ENCODE results near the gene OBSL1. TPM values are rescaled to one million over a fixed set of nuclear protein-coding genes. Genes with fewer than 3 reads are reported as not detected.

OBSL1 gene
- total RNA-seq, 2 donors from 2014 or later, result 9.9 to 13.2 TPM

- no peaks in the 10 kb centered on the region for H3K4me1 ChIP-seq
- H3K9me3 ChIP-seq, result no peaks in the 10 kb centered on the region
- TF ChIP-seq CTCF (IDR thresholded peaks at IDR 0.05), result no peak
- no peak overlapping the region for H3K9ac ChIP-seq (ENCODE audit: low read depth in 2 of 2, low read length in 2 of 2)
- H3K27me3 ChIP-seq, result peaks cover 16% of the 10 kb centered on the region
- no peak overlapping the region for H3K4me3 ChIP-seq
- DNase-seq, result no peak
- H3K36me3 ChIP-seq, result no peaks in the 10 kb centered on the region
- H3K27ac ChIP-seq, result no peak overlapping the region
- intact Hi-C loops (cut with DNase I), result loop anchor here (2.0 to 5.0 kb wide), 2 partner anchors 35 to 131 kb away; partner anchors contain the start of gene GMPPA
These were observed 39.5 kb downstream of the OBSL1 start for GRCh38 chr2:219531639-219532377.

GRCh38 chr2:219530048-219530963 lies 41.0 kb downstream of the OBSL1 start:
- intact Hi-C loops (cut with DNase I), result loop anchor here (2.0 to 5.0 kb wide), 2 partner anchors 33 to 130 kb away; partner anchors contain the start of gene GMPPA
- no peaks in the 10 kb centered on the region for H3K36me3 ChIP-seq
- H3K27ac ChIP-seq, result no peak overlapping the region
- H3K9ac ChIP-seq (ENCODE audit: low read depth in 2 of 2, low read length in 2 of 2), result no peak overlapping the region
- no peaks in the 10 kb centered on the region for H3K9me3 ChIP-seq
- TF ChIP-seq CTCF (IDR thresholded peaks at IDR 0.05), result peak; percentile 92
- H3K4me3 ChIP-seq, result no peak overlapping the region
- H3K4me1 ChIP-seq, result no peaks in the 10 kb centered on the region
- DNase-seq, result peak; percentile 82
- peaks cover 16% of the 10 kb centered on the region for H3K27me3 ChIP-seq

- no peaks in the 10 kb centered on the region for H3K9me3 ChIP-seq
- no peaks in the 10 kb centered on the region for H3K36me3 ChIP-seq
- no peak for DNase-seq
- no peak overlapping the region for H3K4me3 ChIP-seq
- no peaks in the 10 kb centered on the region for H3K4me1 ChIP-seq
- intact Hi-C loops (cut with DNase I), result no loop called here
- peaks cover 33% of the 10 kb centered on the region for H3K27me3 ChIP-seq
- TF ChIP-seq CTCF (IDR thresholded peaks at IDR 0.05), result no peak
- H3K27ac ChIP-seq, result no peak overlapping the region
- no peak overlapping the region for H3K9ac ChIP-seq (ENCODE audit: low read depth in 2 of 2, low read length in 2 of 2)
These were observed 43.9 kb downstream of the OBSL1 start for GRCh38 chr2:219527472-219527871.

- intact Hi-C loops (cut with DNase I), result no loop called here
These were observed 44.3 kb downstream of the OBSL1 start for GRCh38 chr2:219527076-219527394.

More at GRCh38 chr2:219527076-219527394, 44.3 kb downstream of the OBSL1 start:
- no peaks in the 10 kb centered on the region for H3K4me1 ChIP-seq
- DNase-seq, result no peak
- H3K27ac ChIP-seq, result no peak overlapping the region
- H3K4me3 ChIP-seq, result no peak overlapping the region
- H3K9ac ChIP-seq (ENCODE audit: low read depth in 2 of 2, low read length in 2 of 2), result no peak overlapping the region
- no peak for TF ChIP-seq CTCF (IDR thresholded peaks at IDR 0.05)
- H3K36me3 ChIP-seq, result no peaks in the 10 kb centered on the region
- peaks cover 37% of the 10 kb centered on the region for H3K27me3 ChIP-seq
- no peaks in the 10 kb centered on the region for H3K9me3 ChIP-seq

Data from colonic mucosa (tissue), 4 donors.